HG03520 (cell line): ENCODE data around the gene FKBP4.

ENCODE experiments used
- ATAC-seq: cut with Tn5 transposase; IDR thresholded peaks from one replicate; pipeline ENCODE4 v1.9.1; 2021; ENCODE audit warnings: mild to moderate bottlenecking, moderate library complexity; ENCODE audit not compliant: unreplicated experiment

Gene FKBP4

GRCh38 chr12:2844786-2845185, 50.0 kb downstream of the FKBP4 start:
- ATAC-seq, result no peak

GRCh38 chr12:2845280-2845679, 50.5 kb downstream of the FKBP4 start:
- ATAC-seq, result no peak

- no peak for ATAC-seq
Observed at GRCh38 chr12:2851931-2852330, 57.2 kb downstream of the FKBP4 start.

- no peak for ATAC-seq
Observed at GRCh38 chr12:2853626-2854025, 58.9 kb downstream of the FKBP4 start.
